ENCODE results near the gene CD300LF. TPM values are rescaled to one million over a fixed set of nuclear protein-coding genes. Genes with fewer than 3 reads are reported as not detected.

The CD300LF gene
- total RNA-seq, 1 experiment from 2014 or later = not detected

GRCh38 chr17:74644419-74644818, 68.3 kb downstream of the CD300LF start:
- peaks cover 9% of the 10 kb centered on the region for H3K27me3 Mint-ChIP-seq (ENCODE audit: low read depth)
- no peaks in the 10 kb centered on the region for H3K9me3 Mint-ChIP-seq
- H3K27ac Mint-ChIP-seq = no peak overlapping the region
- POLR2A ChIA-PET = no interaction called here
- no peak for TF ChIP-seq ZNF425 (CRISPR knock-in tag; conservative IDR thresholded peaks at IDR 0.05)
- no peak for TF ChIP-seq NFATC4 (CRISPR knock-in tag; IDR thresholded peaks at IDR 0.05)
- TF ChIP-seq E2F1 (CRISPR knock-in tag; IDR thresholded peaks at IDR 0.05) = no peak
- no peak for TF ChIP-seq IRF2 (CRISPR knock-in tag; IDR thresholded peaks at IDR 0.05; ENCODE audit: borderline replicate concordance, low read depth)
- no peak for TF ChIP-seq ZBTB43 (CRISPR knock-in tag; IDR thresholded peaks at IDR 0.05)
- no peak for TF ChIP-seq TCF7 (CRISPR knock-in tag; IDR thresholded peaks at IDR 0.05; ENCODE audit: low read depth)
- no peak for TF ChIP-seq ZNF416 (CRISPR knock-in tag; IDR thresholded peaks at IDR 0.05)
- no peak for TF ChIP-seq FOXP4 (CRISPR knock-in tag; IDR thresholded peaks at IDR 0.05)
- peaks cover 24% of the 10 kb centered on the region for H3K4me1 Mint-ChIP-seq
- CTCF ChIA-PET = no interaction called here
- H3K36me3 Mint-ChIP-seq = no peaks in the 10 kb centered on the region
- ATAC-seq (no peak), DNase-seq (ENCODE audit: low spot score) (no peak)
- H3K4me3 Mint-ChIP-seq = no peak overlapping the region

Small RNA genes within 50 kb of the gene (microRNA-seq; reads per million reads assigned to microRNA genes)
- 24.5 reads per million, percentile 42 among the genes with 10 or more reads in this experiment for gene MIR3615 (ENCODE audit: borderline number of aligned reads)

Other genes starting within 250 kb of the CD300LF start
- gene CD300A, start 246.3 kb downstream of the CD300LF start, total RNA-seq (2021) = 1.1 to 2.0 TPM (median 1.7 TPM) in 3 replicates
- gene CD300LB, start 181.4 kb downstream of the CD300LF start, total RNA-seq (2021) = not detected in 3 replicates
- not detected in 3 replicates for gene CD300C, start 166.8 kb downstream of the CD300LF start, total RNA-seq (2021)
- gene CD300H, start 145.4 kb downstream of the CD300LF start, total RNA-seq (2021) = not detected in 3 replicates
- gene CD300LD, start 120.6 kb downstream of the CD300LF start, total RNA-seq (2021) = not detected in 3 replicates
- not detected in 3 replicates for gene CD300E, start 89.2 kb downstream of the CD300LF start, total RNA-seq (2021)
- gene RAB37, start 24.3 kb upstream of the CD300LF start, total RNA-seq (2021) = 8.8 to 9.4 TPM (median 8.9 TPM) in 3 replicates
- gene NHERF1, start 35.7 kb upstream of the CD300LF start, total RNA-seq (2021) = 86.9 to 111 TPM (median 97.1 TPM) in 3 replicates
- gene NAT9, start 63.4 kb upstream of the CD300LF start, total RNA-seq (2021) = 66.0 to 71.2 TPM (median 67.1 TPM) in 3 replicates
- 0.14 to 0.31 TPM (median 0.23 TPM) in 3 replicates for gene GRIN2C, start 147.0 kb upstream of the CD300LF start, total RNA-seq (2021)
- 46.5 to 52.8 TPM (median 49.7 TPM) in 3 replicates for gene FDXR, start 160.1 kb upstream of the CD300LF start, total RNA-seq (2021)
- gene FADS6, start 180.7 kb upstream of the CD300LF start, total RNA-seq (2021) = 1.1 to 2.2 TPM (median 1.2 TPM) in 3 replicates
- 1.9 to 2.9 TPM (median 2.6 TPM) in 3 replicates for gene USH1G, start 210.3 kb upstream of the CD300LF start, total RNA-seq (2021)
- not detected in 3 replicates for gene OTOP2, start 211.3 kb upstream of the CD300LF start, total RNA-seq (2021)
- not detected in 3 replicates for gene OTOP3, start 223.0 kb upstream of the CD300LF start, total RNA-seq (2021)